ENCODE measurements around the gene TSPYL2.

The TSPYL2 gene

GRCh38 chrX:53115550-53115874 is 33.3 kb downstream of the TSPYL2 start:
- H3K4me3 ChIP-seq = no peak overlapping the region
- H3K27me3 ChIP-seq = no peaks in the 10 kb centered on the region
- intact Hi-C loops (cut with DNase I; ENCODE audit: low total_unique reads) = no loop called here
- H3K9me3 ChIP-seq = no peaks in the 10 kb centered on the region
- DNase-seq = no peak
- peaks cover 0 to 5% (median 0%) of the 10 kb centered on the region in 4 donors for H3K4me1 ChIP-seq
- H3K36me3 ChIP-seq = peaks cover 0 to 9% (median 6%) of the 10 kb centered on the region in 3 donors
- no peak for TF ChIP-seq CTCF (IDR thresholded peaks at IDR 0.05)
- peak overlapping the region in 1 of 2 donors; percentile 37 for H3K27ac ChIP-seq

- no peaks in the 10 kb centered on the region for H3K27me3 ChIP-seq
- no peak for DNase-seq
- H3K4me1 ChIP-seq = peaks cover 0 to 5% (median 0%) of the 10 kb centered on the region in 4 donors
- peaks cover 0 to 9% (median 6%) of the 10 kb centered on the region in 3 donors for H3K36me3 ChIP-seq
- TF ChIP-seq CTCF (IDR thresholded peaks at IDR 0.05) = no peak
- peak overlapping the region in 1 of 2 donors; percentile 37 for H3K27ac ChIP-seq
- no peaks in the 10 kb centered on the region for H3K9me3 ChIP-seq
- intact Hi-C loops (cut with DNase I; ENCODE audit: low total_unique reads) = no loop called here
- peak overlapping the region in 1 of 2 donors; percentile 4 for H3K4me3 ChIP-seq
Measured at GRCh38 chrX:53116101-53116500, 33.9 kb downstream of the TSPYL2 start.

GRCh38 chrX:53122013-53122412 is 39.8 kb downstream of the TSPYL2 start:
- Histone ChIP-seq H3K27ac (no peak overlapping the region), H3K36me3 (no peaks in the 10 kb centered on the region), H3K9me3 (peaks cover 0 to 7% (median 0%) of the 10 kb centered on the region in 3 donors), H3K27me3 (no peaks in the 10 kb centered on the region), H3K4me3 (no peak overlapping the region), H3K4me1 (peaks cover 0 to 9% (median 0%) of the 10 kb centered on the region in 4 donors)
- no peak for TF ChIP-seq CTCF (IDR thresholded peaks at IDR 0.05)
- intact Hi-C loops (cut with DNase I; ENCODE audit: low total_unique reads) = no loop called here
- DNase-seq = no peak

GRCh38 chrX:53125506-53125905 is 43.3 kb downstream of the TSPYL2 start:
- H3K4me3 ChIP-seq = no peak overlapping the region
- no peaks in the 10 kb centered on the region for H3K27me3 ChIP-seq
- no peak overlapping the region for H3K27ac ChIP-seq
- DNase-seq = no peak
- no peak for TF ChIP-seq CTCF (IDR thresholded peaks at IDR 0.05)
- intact Hi-C loops (cut with DNase I; ENCODE audit: low total_unique reads) = no loop called here
- H3K36me3 ChIP-seq = no peaks in the 10 kb centered on the region
- peaks cover 0 to 9% (median 0%) of the 10 kb centered on the region in 4 donors for H3K4me1 ChIP-seq
- peaks cover 0 to 7% (median 0%) of the 10 kb centered on the region in 3 donors for H3K9me3 ChIP-seq

- no peak for DNase-seq
- no peak for TF ChIP-seq CTCF (IDR thresholded peaks at IDR 0.05)
- Histone ChIP-seq H3K4me1 (peaks cover 0 to 9% (median 0%) of the 10 kb centered on the region in 4 donors), H3K27ac (no peak overlapping the region), H3K27me3 (no peaks in the 10 kb centered on the region), H3K4me3 (no peak overlapping the region), H3K36me3 (no peaks in the 10 kb centered on the region), H3K9me3 (peaks cover 0 to 7% (median 0%) of the 10 kb centered on the region in 3 donors)
- intact Hi-C loops (cut with DNase I; ENCODE audit: low total_unique reads) = no loop called here
Measured at GRCh38 chrX:53126377-53126776, 44.2 kb downstream of the TSPYL2 start.

All from tibial artery (tissue), 4 donors.